ENCODE results near the gene TSPYL4. TPM values are rescaled to one million over a fixed set of nuclear protein-coding genes. Genes with fewer than 3 reads are reported as not detected.
A peak's percentile ranks its signal among the peaks of the same experiment; 100 is the strongest.
"Not testable (repeated sequence)": the region's sequence is repeated elsewhere in the genome, so short reads cannot be mapped to it uniquely, and the experiment has no call there.

Gene TSPYL4
- total RNA-seq, 2 experiments from 2014 or later: 10.5 to 11.1 TPM

- H3K27ac Mint-ChIP-seq, CTCF ChIA-PET, H3K36me3 Mint-ChIP-seq, H3K9me3 Mint-ChIP-seq, H3K4me3 Mint-ChIP-seq, H3K27me3 Mint-ChIP-seq, POLR2A ChIA-PET, DNase-seq: not testable (repeated sequence)
- intact Hi-C loops (cut with micrococcal nuclease): loop anchor here (5.0 kb wide), 1 partner anchor 177 kb away; the partner anchor contains the start of gene CALHM6
- H3K4me1 Mint-ChIP-seq (ENCODE audit: low read depth): peaks cover 14% of the 10 kb centered on the region
These were observed 31.1 kb upstream of the TSPYL4 start for GRCh38 chr6:116284984-116285383.

- Mint-ChIP-seq H3K4me1 (ENCODE audit: low read depth) (peaks cover 17% of the 10 kb centered on the region), H3K9me3 (no peaks in the 10 kb centered on the region), H3K4me3 (no peak overlapping the region), H3K36me3 (peaks cover 15% of the 10 kb centered on the region), H3K27me3 (no peaks in the 10 kb centered on the region), H3K27ac (no peak overlapping the region)
- intact Hi-C loops (cut with micrococcal nuclease): no loop called here
- ChIA-PET POLR2A (no interaction called here), CTCF (interaction anchor here (0.8 to 1.0 kb wide), 2 partner anchors 10 to 14 kb away, joined by 3 to 4 read pairs; no protein-coding TSS in a partner anchor)
- DNase-seq: no peak
These were observed 29.3 kb upstream of the TSPYL4 start for GRCh38 chr6:116283191-116283590.

- H3K27ac Mint-ChIP-seq: no peak overlapping the region
- H3K4me1 Mint-ChIP-seq (ENCODE audit: low read depth): peaks cover 22% of the 10 kb centered on the region
- intact Hi-C loops (cut with micrococcal nuclease): no loop called here
- no peaks in the 10 kb centered on the region for H3K9me3 Mint-ChIP-seq
- peaks cover 19% of the 10 kb centered on the region for H3K36me3 Mint-ChIP-seq
- no peak for DNase-seq
- ChIA-PET CTCF (interaction anchor here (0.8 to 1.0 kb wide), 2 partner anchors 11 to 14 kb away, joined by 3 to 4 read pairs; no protein-coding TSS in a partner anchor), POLR2A (no interaction called here)
- no peak overlapping the region for H3K4me3 Mint-ChIP-seq
- H3K27me3 Mint-ChIP-seq: no peaks in the 10 kb centered on the region
These were observed 28.8 kb upstream of the TSPYL4 start for GRCh38 chr6:116282698-116283097.

- Mint-ChIP-seq H3K27ac (peak overlapping the region; percentile 95), H3K9me3 (no peaks in the 10 kb centered on the region), H3K4me3 (peak overlapping the region; percentile 91), H3K36me3 (peaks cover 32% of the 10 kb centered on the region), H3K4me1 (ENCODE audit: low read depth) (peaks cover 37% of the 10 kb centered on the region), H3K27me3 (no peaks in the 10 kb centered on the region)
- intact Hi-C loops (cut with micrococcal nuclease): no loop called here
- CTCF ChIA-PET: interaction anchor here (1.1 to 5.2 kb wide), 4 partner anchors 11 to 290 kb away, joined by 3 to 30 read pairs (median 6); partner anchors contain the start of gene RWDD1
- POLR2A ChIA-PET: interaction anchor here (2.9 to 3.0 kb wide), 2 partner anchors 29 to 291 kb away, joined by 13 to 15 read pairs; partner anchors contain the start of gene RWDD1
- no peak for DNase-seq
These were observed 27.1 kb upstream of the TSPYL4 start for GRCh38 chr6:116280933-116281316.

GRCh38 chr6:116280161-116280932 lies 26.5 kb upstream of the TSPYL4 start:
- intact Hi-C loops (cut with micrococcal nuclease): no loop called here
- Mint-ChIP-seq H3K4me1 (ENCODE audit: low read depth) (peaks cover 43% of the 10 kb centered on the region), H3K4me3 (peak overlapping the region; percentile 91)

GRCh38 chr6:116279232-116280160 lies 25.6 kb upstream of the TSPYL4 start, which contains the start of gene TSPYL1:
Gene TSPYL1 (minus strand): TSS chr6:116279930. CDS start chr6:116279830, 100 bp downstream.
- intact Hi-C loops (cut with micrococcal nuclease): loop anchor here (1.0 to 10.0 kb wide), 11 partner anchors 11 to 1325 kb away; partner anchors contain the start of genes DSE, GOPC, NT5DC1 and RSPH4A
- CTCF ChIA-PET: interaction anchor here (0.6 to 5.2 kb wide), 8 partner anchors 9 to 282 kb away, joined by 3 to 30 read pairs (median 4); no protein-coding TSS in a partner anchor

More at GRCh38 chr6:116280161-116280932, 26.5 kb upstream of the TSPYL4 start:
- Mint-ChIP-seq H3K27ac (peak overlapping the region; percentile 95), H3K36me3 (peaks cover 35% of the 10 kb centered on the region), H3K9me3 (no peaks in the 10 kb centered on the region), H3K27me3 (no peaks in the 10 kb centered on the region)
- ChIA-PET CTCF (interaction anchor here (0.6 to 5.2 kb wide), 9 partner anchors 8 to 291 kb away, joined by 3 to 30 read pairs (median 4); partner anchors contain the start of gene RWDD1), POLR2A (interaction anchor here (0.7 to 3.0 kb wide), 8 partner anchors 12 to 401 kb away, joined by 3 to 15 read pairs (median 4); partner anchors contain the start of genes KPNA5, RWDD1 and TSPYL4)
- no peak for DNase-seq

GRCh38 chr6:116278854-116279231 lies 25.0 kb upstream of the TSPYL4 start:
- H3K9me3 Mint-ChIP-seq: no peaks in the 10 kb centered on the region
- H3K27me3 Mint-ChIP-seq: no peaks in the 10 kb centered on the region
- H3K4me3 Mint-ChIP-seq: peak overlapping the region; percentile 91
- CTCF ChIA-PET: interaction anchor here (1.0 to 5.2 kb wide), 5 partner anchors 9 to 254 kb away, joined by 4 to 30 read pairs (median 4); no protein-coding TSS in a partner anchor
- peak overlapping the region; percentile 95 for H3K27ac Mint-ChIP-seq
- intact Hi-C loops (cut with micrococcal nuclease): loop anchor here (1.0 to 10.0 kb wide), 11 partner anchors 11 to 1326 kb away; partner anchors contain the start of genes DSE, GOPC, NT5DC1 and RSPH4A
- H3K36me3 Mint-ChIP-seq: peaks cover 40% of the 10 kb centered on the region
- peaks cover 52% of the 10 kb centered on the region for H3K4me1 Mint-ChIP-seq (ENCODE audit: low read depth)
- peak; percentile 53 for DNase-seq
- POLR2A ChIA-PET: interaction anchor here (0.6 to 3.0 kb wide), 8 partner anchors 10 to 402 kb away, joined by 3 to 15 read pairs (median 4); partner anchors contain the start of genes NT5DC1, RWDD1 and TSPYL4

More at GRCh38 chr6:116279232-116280160, 25.6 kb upstream of the TSPYL4 start, which contains the start of gene TSPYL1:
- Mint-ChIP-seq H3K27ac (peak within 1 kb of the TSS; percentile 95), H3K4me3 (peak within 1 kb of the TSS; percentile 91), H3K27me3 (no peaks in the 10 kb centered on the region), H3K9me3 (no peaks in the 10 kb centered on the region), H3K4me1 (ENCODE audit: low read depth) (peaks cover 49% of the 10 kb centered on the region), H3K36me3 (peaks cover 40% of the 10 kb centered on the region)
- POLR2A ChIA-PET: interaction anchor here (0.6 to 3.0 kb wide), 13 partner anchors 10 to 402 kb away, joined by 3 to 15 read pairs (median 4); partner anchors contain the start of genes KPNA5, NT5DC1, RWDD1 and TSPYL4
- DNase-seq: peak; percentile 97

- Mint-ChIP-seq H3K9me3 (no peaks in the 10 kb centered on the region), H3K36me3 (peaks cover 42% of the 10 kb centered on the region), H3K4me3 (peak overlapping the region; percentile 91), H3K27ac (peak overlapping the region; percentile 95), H3K4me1 (ENCODE audit: low read depth) (peaks cover 53% of the 10 kb centered on the region), H3K27me3 (no peaks in the 10 kb centered on the region)
- POLR2A ChIA-PET: interaction anchor here (0.9 to 2.9 kb wide), 5 partner anchors 9 to 186 kb away, joined by 3 to 14 read pairs (median 5); partner anchors contain the start of genes NT5DC1 and TSPYL4
- intact Hi-C loops (cut with micrococcal nuclease): loop anchor here (2.0 to 10.0 kb wide), 5 partner anchors 62 to 1326 kb away; partner anchors contain the start of genes DSE, GOPC and NT5DC1
- CTCF ChIA-PET: interaction anchor here (1.5 to 5.2 kb wide), 4 partner anchors 9 to 255 kb away, joined by 4 to 30 read pairs (median 8); no protein-coding TSS in a partner anchor
- no peak for DNase-seq
These were observed 24.6 kb upstream of the TSPYL4 start for GRCh38 chr6:116278481-116278829.

- ChIA-PET CTCF (interaction anchor here (1.3 to 5.2 kb wide), 3 partner anchors 8 to 11 kb away, joined by 3 to 30 read pairs (median 7); no protein-coding TSS in a partner anchor), POLR2A (interaction anchor here (0.7 to 1.4 kb wide), 2 partner anchors 23 to 24 kb away, joined by 3 read pairs; partner anchors contain the start of gene TSPYL4)
- Mint-ChIP-seq H3K9me3 (no peaks in the 10 kb centered on the region), H3K27ac (peak overlapping the region; percentile 95), H3K4me1 (ENCODE audit: low read depth) (peaks cover 64% of the 10 kb centered on the region), H3K27me3 (no peaks in the 10 kb centered on the region), H3K36me3 (peaks cover 44% of the 10 kb centered on the region), H3K4me3 (peak overlapping the region; percentile 91)
- intact Hi-C loops (cut with micrococcal nuclease): loop anchor here (5.0 to 10.0 kb wide), 2 partner anchors 110 to 1328 kb away; partner anchors contain the start of gene GOPC
- no peak for DNase-seq
These were observed 23.2 kb upstream of the TSPYL4 start for GRCh38 chr6:116277124-116277523.

- Mint-ChIP-seq H3K36me3 (peaks cover 15% of the 10 kb centered on the region), H3K4me3 (no peak overlapping the region), H3K9me3 (no peaks in the 10 kb centered on the region), H3K27ac (no peak overlapping the region), H3K4me1 (ENCODE audit: low read depth) (peaks cover 35% of the 10 kb centered on the region), H3K27me3 (no peaks in the 10 kb centered on the region)
- ChIA-PET CTCF (interaction anchor here (0.6 to 3.7 kb wide), 4 partner anchors 8 to 264 kb away, joined by 3 to 30 read pairs (median 7); partner anchors contain the start of gene TSPYL1), POLR2A (no interaction called here)
- no peak for DNase-seq
- intact Hi-C loops (cut with micrococcal nuclease): loop anchor here (10.0 kb wide), 1 partner anchor 1334 kb away; the partner anchor contains the start of gene GOPC
These were observed 17.4 kb upstream of the TSPYL4 start for GRCh38 chr6:116271149-116271708.
